ENCODE results near the gene NMT1. TPM values are rescaled to one million over a fixed set of nuclear protein-coding genes. Genes with fewer than 3 reads are reported as not detected.

NMT1 gene
- total RNA-seq, 1 donor from 2014 or later: 101 TPM

DNA sequence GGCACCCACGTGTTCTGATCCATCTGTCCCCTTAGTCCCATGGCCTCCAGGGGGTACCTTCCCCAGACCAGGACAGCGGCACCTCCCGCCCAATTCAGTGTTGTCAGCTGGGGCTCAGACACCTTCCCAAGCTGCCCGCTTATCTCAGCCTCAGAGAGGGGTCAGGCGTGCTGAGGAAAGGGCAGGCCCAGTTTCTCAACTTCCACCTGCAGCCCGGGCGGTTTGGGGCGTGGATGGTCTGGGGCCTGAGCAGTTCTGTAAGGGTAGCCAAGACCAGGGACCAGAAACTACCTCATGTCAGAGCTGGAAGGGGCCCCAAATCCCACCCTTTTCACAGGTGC, 66.1 kb downstream of the NMT1 start:
- Mint-ChIP-seq H3K9me3 (no peaks in the 10 kb centered on the region), H3K27ac (no peak overlapping the region), H3K27me3 (ENCODE audit: insufficient read depth, low read depth) (peaks cover 14% of the 10 kb centered on the region), H3K4me1 (peaks cover 29% of the 10 kb centered on the region), H3K4me3 (no peak overlapping the region), H3K36me3 (no peaks in the 10 kb centered on the region)
- Histone ChIP-seq H3K27me3 (no peaks in the 10 kb centered on the region), H2AFZ (replicated peaks) (no peak overlapping the region), H3K27ac (no peak overlapping the region), H3K9ac (no peak overlapping the region), H3K4me3 (no peak overlapping the region), H3K9me3 (ENCODE audit: low read depth) (no peaks in the 10 kb centered on the region), H3K4me2 (no peak overlapping the region), H3K36me3 (no peaks in the 10 kb centered on the region), H4K20me1 (ENCODE audit: low read depth) (peaks cover 5% of the 10 kb centered on the region), H3K4me1 (peaks cover 11% of the 10 kb centered on the region), H3K79me2 (ENCODE audit: low read depth) (no peaks in the 10 kb centered on the region), H3F3A (ENCODE audit: low read depth) (peaks cover 16% of the 10 kb centered on the region)
- no peak for DNase-seq (ENCODE audit: low spot score)
- TF ChIP-seq EZH2 (IDR thresholded peaks at IDR 0.05): no peak
- no peak for TF ChIP-seq EZH2phosphoT487 (IDR thresholded peaks at IDR 0.05)
- TF ChIP-seq, protein P1, sequence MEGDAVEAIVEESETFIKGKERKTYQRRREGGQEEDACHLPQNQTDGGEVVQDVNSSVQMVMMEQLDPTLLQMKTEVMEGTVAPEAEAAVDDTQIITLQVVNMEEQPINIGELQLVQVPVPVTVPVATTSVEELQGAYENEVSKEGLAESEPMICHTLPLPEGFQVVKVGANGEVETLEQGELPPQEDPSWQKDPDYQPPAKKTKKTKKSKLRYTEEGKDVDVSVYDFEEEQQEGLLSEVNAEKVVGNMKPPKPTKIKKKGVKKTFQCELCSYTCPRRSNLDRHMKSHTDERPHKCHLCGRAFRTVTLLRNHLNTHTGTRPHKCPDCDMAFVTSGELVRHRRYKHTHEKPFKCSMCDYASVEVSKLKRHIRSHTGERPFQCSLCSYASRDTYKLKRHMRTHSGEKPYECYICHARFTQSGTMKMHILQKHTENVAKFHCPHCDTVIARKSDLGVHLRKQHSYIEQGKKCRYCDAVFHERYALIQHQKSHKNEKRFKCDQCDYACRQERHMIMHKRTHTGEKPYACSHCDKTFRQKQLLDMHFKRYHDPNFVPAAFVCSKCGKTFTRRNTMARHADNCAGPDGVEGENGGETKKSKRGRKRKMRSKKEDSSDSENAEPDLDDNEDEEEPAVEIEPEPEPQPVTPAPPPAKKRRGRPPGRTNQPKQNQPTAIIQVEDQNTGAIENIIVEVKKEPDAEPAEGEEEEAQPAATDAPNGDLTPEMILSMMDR (IDR thresholded peaks at IDR 0.05): no peak

DNA sequence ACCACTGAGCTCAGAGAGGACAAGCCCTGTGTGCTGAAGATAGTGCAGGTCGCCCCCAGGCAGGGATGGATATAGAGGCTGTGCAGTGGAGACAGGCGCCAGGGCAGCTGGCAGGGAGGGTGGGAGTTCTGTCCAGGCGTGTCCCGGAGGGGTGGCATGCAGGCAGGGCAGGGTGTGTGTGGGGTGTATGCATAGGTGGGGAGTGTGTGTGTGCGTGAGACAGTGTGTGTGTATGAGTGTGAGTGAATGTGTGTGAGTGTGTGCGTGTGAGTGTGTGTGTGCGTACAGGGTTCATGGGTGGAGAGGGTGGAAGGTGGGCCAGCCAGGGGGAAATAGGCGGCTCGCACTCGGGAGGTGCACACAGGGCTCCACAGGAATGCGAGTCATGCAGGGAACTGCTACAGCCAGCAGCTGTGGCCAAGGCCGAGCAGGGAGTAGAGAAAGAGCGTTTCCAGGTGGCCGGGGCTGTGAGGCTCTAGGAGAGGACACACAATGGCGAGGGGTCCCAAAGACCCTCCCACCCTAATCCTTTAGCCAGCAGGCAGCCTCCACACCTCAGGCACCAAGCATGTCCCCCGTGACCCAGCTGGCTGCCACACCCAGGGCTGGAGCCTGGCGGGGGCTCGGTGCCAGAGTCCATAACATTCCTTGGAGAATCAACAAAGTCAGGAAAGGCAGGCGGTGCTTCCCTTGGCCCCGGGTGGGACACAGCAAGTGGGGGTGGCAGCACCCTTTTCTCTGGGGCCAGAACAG, 66.6 kb downstream of the NMT1 start:
- H3K9me3 Mint-ChIP-seq: no peaks in the 10 kb centered on the region
- Histone ChIP-seq H3K4me1 (peaks cover 11% of the 10 kb centered on the region), H3K27ac (no peak overlapping the region), H3K27me3 (no peaks in the 10 kb centered on the region), H3K9ac (no peak overlapping the region), H3K36me3 (no peaks in the 10 kb centered on the region), H3K9me3 (ENCODE audit: low read depth) (no peaks in the 10 kb centered on the region), H2AFZ (replicated peaks) (no peak overlapping the region), H3F3A (ENCODE audit: low read depth) (peaks cover 18% of the 10 kb centered on the region), H4K20me1 (ENCODE audit: low read depth) (peaks cover 5% of the 10 kb centered on the region), H3K4me2 (no peak overlapping the region), H3K79me2 (ENCODE audit: low read depth) (no peaks in the 10 kb centered on the region), H3K4me3 (no peak overlapping the region)
- peaks cover 24% of the 10 kb centered on the region for H3K4me1 Mint-ChIP-seq
- no peak for TF ChIP-seq EZH2 (IDR thresholded peaks at IDR 0.05)
- TF ChIP-seq, protein P1 (IDR thresholded peaks at IDR 0.05): no peak
- no peak for TF ChIP-seq EZH2phosphoT487 (IDR thresholded peaks at IDR 0.05)
- peaks cover 14% of the 10 kb centered on the region for H3K27me3 Mint-ChIP-seq (ENCODE audit: insufficient read depth, low read depth)
- H3K27ac Mint-ChIP-seq: peak overlapping the region; percentile 87
- peak overlapping the region; percentile 47 for H3K4me3 Mint-ChIP-seq
- H3K36me3 Mint-ChIP-seq: no peaks in the 10 kb centered on the region
- peak; percentile 51 for DNase-seq (ENCODE audit: low spot score)

DNA sequence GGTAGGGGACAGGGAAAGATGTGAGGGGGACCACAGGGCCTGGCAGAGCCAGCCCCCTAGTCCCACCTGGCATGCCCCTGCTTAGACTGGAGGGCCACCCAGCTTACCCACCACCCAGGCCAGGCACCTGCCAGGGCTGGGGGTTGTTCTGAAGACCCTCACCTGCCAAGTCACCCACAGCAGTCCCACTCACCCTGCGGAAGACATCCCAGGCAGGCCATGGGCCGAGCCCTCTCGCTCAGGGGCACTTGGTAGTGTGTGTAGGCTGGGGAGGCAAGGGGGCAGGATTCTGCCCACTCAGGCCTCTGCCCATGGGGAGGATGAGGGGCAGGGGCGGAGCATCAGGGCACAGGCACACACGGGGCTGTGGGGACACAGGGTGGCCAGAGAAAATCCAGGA, 67.2 kb downstream of the NMT1 start:
- H3K27ac Mint-ChIP-seq: no peak overlapping the region
- no peaks in the 10 kb centered on the region for H3K36me3 Mint-ChIP-seq
- peaks cover 20% of the 10 kb centered on the region for H3K4me1 Mint-ChIP-seq
- H3K4me1 ChIP-seq: peaks cover 11% of the 10 kb centered on the region
- H3K9me3 Mint-ChIP-seq: no peaks in the 10 kb centered on the region
- no peaks in the 10 kb centered on the region for H3K27me3 ChIP-seq
- no peak overlapping the region for H2AFZ ChIP-seq (replicated peaks)
- H3K27me3 Mint-ChIP-seq (ENCODE audit: insufficient read depth, low read depth): peaks cover 14% of the 10 kb centered on the region
- no peak overlapping the region for H3K4me3 Mint-ChIP-seq
- H3F3A ChIP-seq (ENCODE audit: low read depth): peaks cover 24% of the 10 kb centered on the region
- H3K4me2 ChIP-seq: no peak overlapping the region
- TF ChIP-seq, protein P1 (IDR thresholded peaks at IDR 0.05): no peak
- TF ChIP-seq EZH2 (IDR thresholded peaks at IDR 0.05) (no peak), EZH2phosphoT487 (IDR thresholded peaks at IDR 0.05) (no peak)
- no peak overlapping the region for H3K4me3 ChIP-seq
- H3K36me3 ChIP-seq: no peaks in the 10 kb centered on the region
- no peaks in the 10 kb centered on the region for H3K79me2 ChIP-seq (ENCODE audit: low read depth)
- H3K9me3 ChIP-seq (ENCODE audit: low read depth): no peaks in the 10 kb centered on the region
- no peak overlapping the region for H3K27ac ChIP-seq
- no peak overlapping the region for H3K9ac ChIP-seq
- H4K20me1 ChIP-seq (ENCODE audit: low read depth): peaks cover 5% of the 10 kb centered on the region
- DNase-seq (ENCODE audit: low spot score): no peak

Data from neural progenitor cell (in vitro differentiated cells).